Subcutaneous abdominal adipose tissue (tissue), 5 donors: ENCODE data around the gene KRTAP4-1.
"Not testable (repeated sequence)": the region's sequence is repeated elsewhere in the genome, so short reads cannot be mapped to it uniquely, and the experiment has no call there.

Experiments used
- H3K27ac ChIP-seq: one replicate; pipeline ENCODE4 v1.7.0; 2013; ENCODE audit warnings: low read depth, mild to moderate bottlenecking, inconsistent platforms, low read length, moderate library complexity
- H3K27me3 ChIP-seq, 5 donors: one replicate each; pipeline ENCODE4 v1.7.0; 2013; ENCODE audit warnings: low read length in 5 of 5, inconsistent platforms in 1 of 5; ENCODE audit not compliant: control insufficient read depth in 5 of 5, insufficient read depth in 4 of 5
- H3K36me3 ChIP-seq, 5 donors: one replicate each; pipeline ENCODE4 v1.7.0; 2013; ENCODE audit warnings: low read length in 5 of 5; ENCODE audit not compliant: control insufficient read depth in 5 of 5, insufficient read depth in 5 of 5
- H3K4me1 ChIP-seq, 5 donors: one replicate each; pipeline ENCODE4 v1.7.0; 2013; ENCODE audit warnings: low read length in 5 of 5, mild to moderate bottlenecking in 3 of 5, moderate library complexity in 1 of 5; ENCODE audit not compliant: control insufficient read depth in 5 of 5, insufficient read depth in 5 of 5
- H3K4me3 ChIP-seq, 5 donors: one replicate each; pipeline ENCODE4 v1.7.0; 2013; ENCODE audit warnings: low read length in 5 of 5, low read depth in 1 of 5
- H3K9ac ChIP-seq, 5 donors: one replicate each; pipeline ENCODE4 v1.7.0; 2013; ENCODE audit warnings: low read length in 5 of 5, mild to moderate bottlenecking in 4 of 5, moderate library complexity in 3 of 5
- H3K9me3 ChIP-seq, 5 donors: one replicate each; pipeline ENCODE4 v1.7.0; 2013; ENCODE audit warnings: low read length in 5 of 5; ENCODE audit not compliant: control insufficient read depth in 5 of 5
- donor health status: healthy.
- donor health status: healthy.
- donor health status: healthy.
- donor health status: healthy.
- donor health status: healthy.

KRTAP4-1 gene

DNA sequence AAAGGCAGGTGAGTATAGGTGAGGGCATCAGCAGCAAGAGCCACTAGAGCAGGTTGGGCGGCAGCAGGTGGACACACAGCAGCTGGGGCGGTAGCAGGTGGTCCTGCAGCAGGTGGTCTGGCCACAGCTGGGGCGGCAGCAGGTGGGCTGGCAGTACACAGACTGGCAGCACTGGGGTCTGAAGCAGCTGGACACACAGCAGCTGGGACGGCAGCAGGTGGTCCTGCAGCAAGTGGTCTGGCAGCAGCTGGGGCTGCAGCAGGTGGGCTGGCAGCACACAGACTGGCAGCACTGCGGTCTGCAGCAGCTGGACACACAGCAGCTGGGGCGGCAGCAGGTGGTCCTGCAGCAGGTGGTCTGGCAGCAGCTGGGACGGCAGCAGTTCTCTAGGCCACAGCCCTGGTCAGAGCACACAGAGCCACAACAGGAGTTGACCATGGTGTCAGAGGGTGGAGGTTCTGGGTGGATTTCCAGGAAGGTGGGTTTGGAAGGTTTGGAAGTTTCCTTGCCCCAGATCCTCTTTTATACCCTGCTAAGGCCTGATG is 6.9 kb downstream of the KRTAP4-1 start, which contains the start of gene KRTAP4-2:
TSS of gene KRTAP4-2 (minus strand) at position 495 of the 545 bp plus-strand sequence. CDS start at position 438, 57 bp downstream.
- Histone ChIP-seq H3K9ac (no peak within 1 kb of the TSS), H3K4me3 (no peak within 1 kb of the TSS), H3K4me1 (peaks cover 0 to 7% (median 0%) of the 10 kb centered on the region in 5 donors), H3K36me3 (no peaks in the 10 kb centered on the region), H3K27me3 (peaks cover 0 to 7% (median 0%) of the 10 kb centered on the region in 5 donors), H3K27ac (no peak within 1 kb of the TSS), H3K9me3 (no peaks in the 10 kb centered on the region)

GRCh38 chr17:41176744-41177387 is 7.8 kb downstream of the KRTAP4-1 start:
- Histone ChIP-seq H3K27me3 (peaks cover 0 to 7% (median 0%) of the 10 kb centered on the region in 5 donors), H3K4me3 (no peak overlapping the region), H3K9ac (no peak overlapping the region), H3K9me3 (no peaks in the 10 kb centered on the region), H3K27ac (no peak overlapping the region), H3K4me1 (peaks cover 0 to 7% (median 0%) of the 10 kb centered on the region in 5 donors), H3K36me3 (no peaks in the 10 kb centered on the region)

DNA sequence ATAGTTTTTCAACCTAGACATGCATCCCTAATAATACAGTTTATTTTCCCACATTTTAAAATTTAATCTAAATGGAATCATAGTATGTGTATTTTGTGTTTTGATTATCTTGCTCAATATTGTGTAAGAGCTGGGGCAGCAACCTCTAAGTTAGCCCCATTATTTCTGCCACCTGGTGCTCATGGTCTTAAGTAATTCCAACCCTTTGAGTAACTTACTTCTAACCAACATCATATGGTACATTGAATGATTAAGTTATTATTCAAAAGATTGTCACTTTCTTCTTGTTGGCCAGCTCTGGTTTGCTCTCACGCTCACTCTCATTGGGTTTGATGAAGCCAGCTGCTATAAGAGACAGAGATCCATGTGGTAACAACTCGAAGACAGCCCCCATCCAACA is 12.8 kb downstream of the KRTAP4-1 start:
- Histone ChIP-seq H3K9me3 (no peaks in the 10 kb centered on the region), H3K4me1 (no peaks in the 10 kb centered on the region), H3K4me3 (no peak overlapping the region), H3K9ac (no peak overlapping the region), H3K27me3 (peaks cover 0 to 7% (median 0%) of the 10 kb centered on the region in 5 donors), H3K36me3 (no peaks in the 10 kb centered on the region), H3K27ac (no peak overlapping the region)

- no peaks in the 10 kb centered on the region for H3K36me3 ChIP-seq
- H3K4me1 ChIP-seq: no peaks in the 10 kb centered on the region
- H3K27ac ChIP-seq: no peak within 1 kb of the TSS
- H3K9ac ChIP-seq: no peak within 1 kb of the TSS
- no peak within 1 kb of the TSS for H3K4me3 ChIP-seq
- H3K9me3 ChIP-seq: no peaks in the 10 kb centered on the region
- H3K27me3 ChIP-seq: no peaks in the 10 kb centered on the region
These were observed 16.6 kb downstream of the KRTAP4-1 start, which contains the start of gene KRTAP4-3 for GRCh38 chr17:41168121-41168520. KRTAP4-3 (minus strand) TSS chr17:41168221; CDS start chr17:41168172, 49 bp downstream.

- no peak overlapping the region for H3K27ac ChIP-seq
- no peaks in the 10 kb centered on the region for H3K36me3 ChIP-seq
- no peak overlapping the region for H3K9ac ChIP-seq
These were observed 17.1 kb downstream of the KRTAP4-1 start for GRCh38 chr17:41167561-41167960.

DNA sequence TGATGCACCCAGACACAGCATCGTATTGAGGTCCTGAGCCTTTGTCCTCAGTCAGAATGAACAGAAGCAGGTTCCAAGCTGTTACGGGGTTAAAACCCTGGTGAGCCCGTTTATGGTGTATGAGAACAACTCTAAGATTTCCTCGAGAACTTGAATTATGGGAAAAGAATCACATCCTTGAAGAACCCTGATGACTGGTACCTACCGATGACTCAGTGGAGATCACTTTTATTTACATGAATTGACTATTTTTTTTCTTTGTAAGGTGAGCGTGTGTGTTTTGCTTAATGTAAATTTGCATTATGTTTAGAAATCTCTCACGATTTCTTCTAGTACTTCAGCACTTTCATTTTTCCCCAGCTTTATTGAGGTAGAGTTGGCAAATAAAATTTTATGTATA is 20.9 kb downstream of the KRTAP4-1 start:
- Histone ChIP-seq H3K27me3 (peaks cover 0 to 4% (median 0%) of the 10 kb centered on the region in 5 donors), H3K36me3 (no peaks in the 10 kb centered on the region), H3K4me3 (no peak overlapping the region), H3K27ac (no peak overlapping the region), H3K9ac (no peak overlapping the region), H3K9me3 (no peaks in the 10 kb centered on the region), H3K4me1 (no peaks in the 10 kb centered on the region)

More at GRCh38 chr17:41167561-41167960, 17.1 kb downstream of the KRTAP4-1 start:
- Histone ChIP-seq H3K27me3 (no peaks in the 10 kb centered on the region), H3K9me3 (no peaks in the 10 kb centered on the region), H3K4me3 (no peak overlapping the region), H3K4me1 (no peaks in the 10 kb centered on the region)

GRCh38 chr17:41160648-41161047 is 24.1 kb downstream of the KRTAP4-1 start, which contains the start of gene KRTAP4-4:
KRTAP4-4 (minus strand) TSS chr17:41160748; CDS start chr17:41160691, 57 bp downstream.
- Histone ChIP-seq H3K9me3 (no peaks in the 10 kb centered on the region), H3K27ac (no peak within 1 kb of the TSS), H3K36me3 (no peaks in the 10 kb centered on the region), H3K9ac (no peak within 1 kb of the TSS), H3K4me3 (no peak within 1 kb of the TSS), H3K27me3 (peaks cover 0 to 4% (median 0%) of the 10 kb centered on the region in 5 donors), H3K4me1 (no peaks in the 10 kb centered on the region)

GRCh38 chr17:41160190-41160589 is 24.5 kb downstream of the KRTAP4-1 start:
- not testable (repeated sequence) for H3K4me3 ChIP-seq, H3K9me3 ChIP-seq, H3K4me1 ChIP-seq, H3K27me3 ChIP-seq, H3K36me3 ChIP-seq, H3K9ac ChIP-seq, H3K27ac ChIP-seq

- no peak overlapping the region for H3K9ac ChIP-seq
- H3K9me3 ChIP-seq: no peaks in the 10 kb centered on the region
- no peak overlapping the region for H3K4me3 ChIP-seq
- H3K36me3 ChIP-seq: no peaks in the 10 kb centered on the region
- peaks cover 0 to 5% (median 0%) of the 10 kb centered on the region in 5 donors for H3K27me3 ChIP-seq
- no peak overlapping the region for H3K27ac ChIP-seq
- H3K4me1 ChIP-seq: no peaks in the 10 kb centered on the region
These were observed 30.9 kb downstream of the KRTAP4-1 start for GRCh38 chr17:41153856-41154255.

GRCh38 chr17:41151525-41151924 is 33.2 kb downstream of the KRTAP4-1 start:
- Histone ChIP-seq H3K27me3 (peaks cover 0 to 5% (median 0%) of the 10 kb centered on the region in 5 donors), H3K4me3 (no peak overlapping the region), H3K36me3 (no peaks in the 10 kb centered on the region), H3K9ac (no peak overlapping the region), H3K9me3 (no peaks in the 10 kb centered on the region), H3K4me1 (no peaks in the 10 kb centered on the region), H3K27ac (no peak overlapping the region)
